Measurements from ENCODE around the gene NMNAT1. TPM values are rescaled to one million over a fixed set of nuclear protein-coding genes. Genes with fewer than 3 reads are reported as not detected.

Gene NMNAT1
- total RNA-seq (2014; rRNA removed; shearing (Covaris generic)), result 29.4 and 49.0 TPM in 2 replicates

DNA sequence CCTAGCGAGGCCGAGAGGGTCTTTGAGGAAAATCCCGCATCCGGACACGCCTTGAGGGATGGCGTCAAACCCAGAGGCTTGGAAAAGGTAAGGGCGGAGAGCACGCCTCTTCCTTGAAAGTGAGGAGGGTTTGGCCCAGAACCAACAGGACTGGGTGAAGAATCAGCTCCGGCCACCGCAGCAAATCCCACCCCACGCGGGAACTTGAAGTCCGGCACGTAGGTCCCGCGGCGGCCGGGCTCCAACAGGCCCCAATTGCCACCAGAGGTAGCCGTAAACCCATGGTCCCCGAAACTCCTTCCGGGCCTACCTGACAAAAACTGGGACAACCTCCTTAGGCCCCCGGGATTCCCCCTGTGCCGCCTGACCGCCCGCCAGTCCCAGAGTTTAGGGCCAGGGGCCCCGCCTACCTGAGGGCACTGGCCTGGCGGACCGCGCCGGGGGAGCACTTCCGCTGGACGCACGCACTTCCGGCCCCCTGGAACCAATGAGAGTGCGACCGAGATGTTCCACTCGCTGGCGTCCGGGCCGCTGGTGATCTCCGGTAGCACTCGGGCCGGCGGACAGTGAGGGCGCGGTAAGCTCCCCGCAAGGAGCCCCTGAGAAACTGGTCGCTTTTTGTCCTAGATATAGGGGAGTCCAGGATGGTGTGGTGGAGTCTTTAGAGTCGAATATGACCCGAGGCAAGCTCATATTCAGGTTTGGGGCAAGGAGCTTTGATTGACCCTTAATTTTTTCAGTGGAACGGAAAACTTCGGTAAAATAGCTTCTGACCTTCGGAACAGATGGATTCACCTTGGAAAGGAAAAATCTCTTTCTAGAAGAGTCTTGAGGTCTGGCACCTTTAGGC, at the start of gene NMNAT1, which contains the start of gene LZIC:
Gene NMNAT1, plus strand, starts transcription at position 537 of the 850 bp plus-strand sequence. CDS start 28,599 bp downstream, outside the sequence.
Gene LZIC, minus strand, starts transcription at position 453 of the 850 bp plus-strand sequence. CDS start 6,772 bp downstream, outside the sequence.
- DNase-seq (ENCODE audit: low read depth in 1 of 2, low spot score in 2 of 2), result peak; percentile 92 to 96
- peak within 1 kb of the TSS; percentile 61 for H3K4me3 ChIP-seq
- peaks cover 22% of the 10 kb centered on the region for H3K36me3 ChIP-seq
- no peaks in the 10 kb centered on the region; the same call in 1 of the 2 replicates for H3K4me1 ChIP-seq (replicated peaks)
- H3K9me3 ChIP-seq (replicated peaks), result no peaks in the 10 kb centered on the region
- H3K27ac ChIP-seq, result peak within 1 kb of the TSS; percentile 76
- no peaks in the 10 kb centered on the region for H3K27me3 ChIP-seq (replicated peaks)

DNA sequence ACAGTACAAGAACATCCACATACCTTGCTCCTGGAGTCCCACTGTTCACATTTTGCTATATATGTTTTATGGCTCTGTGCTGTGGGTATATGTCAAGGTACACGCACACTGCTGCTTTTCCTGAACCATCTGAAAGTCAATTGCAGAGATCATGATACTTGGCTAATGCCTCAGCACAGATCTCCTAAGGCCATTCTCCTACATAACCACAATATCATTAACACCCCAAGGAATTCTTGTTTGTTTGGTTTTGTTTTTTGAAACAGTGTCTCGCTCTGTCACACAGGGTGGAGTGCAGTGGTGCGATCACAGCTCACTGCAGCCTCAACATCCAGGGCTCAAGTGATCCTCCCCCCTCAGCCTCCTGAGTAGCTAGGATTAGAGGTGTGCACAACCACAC, 49.2 kb upstream of the NMNAT1 start:
- H3K27ac ChIP-seq, result peak overlapping the region; percentile 61
- no peaks in the 10 kb centered on the region for H3K27me3 ChIP-seq (replicated peaks)
- no peaks in the 10 kb centered on the region for H3K36me3 ChIP-seq
- no peak for DNase-seq (ENCODE audit: low read depth in 1 of 2, low spot score in 2 of 2)
- peaks cover 44% of the 10 kb centered on the region for H3K4me1 ChIP-seq (replicated peaks)
- no peak overlapping the region for H3K4me3 ChIP-seq
- no peaks in the 10 kb centered on the region for H3K9me3 ChIP-seq (replicated peaks)

DNA sequence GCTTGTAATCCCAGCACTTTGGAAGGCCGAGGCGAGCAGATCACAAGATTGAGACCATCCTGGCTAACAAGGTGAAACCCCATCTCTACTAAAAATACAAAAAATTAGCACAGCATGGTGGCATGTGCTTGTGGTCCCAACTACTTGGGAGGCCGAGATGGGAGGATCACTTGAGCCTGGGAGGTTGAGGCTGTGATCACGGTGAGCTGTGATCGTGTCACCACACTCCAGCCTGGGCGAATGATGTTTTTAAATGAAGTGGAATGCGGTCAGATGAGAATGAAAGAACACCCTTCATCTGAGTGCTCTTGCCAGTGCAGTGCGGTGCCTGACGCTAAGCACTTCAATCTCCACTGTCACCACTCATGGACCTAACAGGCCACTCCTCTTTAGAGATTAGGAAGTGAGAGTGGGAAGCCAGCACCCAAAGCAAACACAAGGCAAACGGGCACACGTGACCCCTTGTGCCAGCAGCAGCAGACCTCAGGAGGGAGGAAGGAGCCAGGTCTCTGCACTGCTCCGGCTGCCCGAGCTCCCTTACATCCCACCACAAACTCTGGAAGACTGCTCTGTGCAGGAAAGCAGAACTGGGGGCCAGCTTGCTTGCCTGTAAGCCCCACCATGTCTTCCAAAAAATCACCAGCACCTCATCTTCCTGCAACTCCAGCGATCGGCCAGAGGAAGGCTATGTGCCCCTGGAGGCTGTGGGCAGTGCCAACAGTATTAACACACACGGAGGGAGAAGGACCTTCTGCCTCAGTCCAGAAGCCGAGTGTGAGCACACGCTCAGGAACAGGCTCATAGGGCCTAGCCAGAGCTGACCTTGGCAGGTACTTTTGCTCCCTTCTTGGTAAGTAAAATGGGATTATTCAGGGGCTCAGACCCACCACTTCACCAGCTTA, 42.9 kb upstream of the NMNAT1 start:
- no peak overlapping the region for H3K4me3 ChIP-seq
- H3K4me1 ChIP-seq (replicated peaks), result peaks cover 9% of the 10 kb centered on the region
- H3K27ac ChIP-seq, result no peak overlapping the region
- H3K9me3 ChIP-seq (replicated peaks), result no peaks in the 10 kb centered on the region
- no peak for DNase-seq (ENCODE audit: low read depth in 1 of 2, low spot score in 2 of 2)
- no peaks in the 10 kb centered on the region for H3K27me3 ChIP-seq (replicated peaks)
- H3K36me3 ChIP-seq, result no peaks in the 10 kb centered on the region

DNA sequence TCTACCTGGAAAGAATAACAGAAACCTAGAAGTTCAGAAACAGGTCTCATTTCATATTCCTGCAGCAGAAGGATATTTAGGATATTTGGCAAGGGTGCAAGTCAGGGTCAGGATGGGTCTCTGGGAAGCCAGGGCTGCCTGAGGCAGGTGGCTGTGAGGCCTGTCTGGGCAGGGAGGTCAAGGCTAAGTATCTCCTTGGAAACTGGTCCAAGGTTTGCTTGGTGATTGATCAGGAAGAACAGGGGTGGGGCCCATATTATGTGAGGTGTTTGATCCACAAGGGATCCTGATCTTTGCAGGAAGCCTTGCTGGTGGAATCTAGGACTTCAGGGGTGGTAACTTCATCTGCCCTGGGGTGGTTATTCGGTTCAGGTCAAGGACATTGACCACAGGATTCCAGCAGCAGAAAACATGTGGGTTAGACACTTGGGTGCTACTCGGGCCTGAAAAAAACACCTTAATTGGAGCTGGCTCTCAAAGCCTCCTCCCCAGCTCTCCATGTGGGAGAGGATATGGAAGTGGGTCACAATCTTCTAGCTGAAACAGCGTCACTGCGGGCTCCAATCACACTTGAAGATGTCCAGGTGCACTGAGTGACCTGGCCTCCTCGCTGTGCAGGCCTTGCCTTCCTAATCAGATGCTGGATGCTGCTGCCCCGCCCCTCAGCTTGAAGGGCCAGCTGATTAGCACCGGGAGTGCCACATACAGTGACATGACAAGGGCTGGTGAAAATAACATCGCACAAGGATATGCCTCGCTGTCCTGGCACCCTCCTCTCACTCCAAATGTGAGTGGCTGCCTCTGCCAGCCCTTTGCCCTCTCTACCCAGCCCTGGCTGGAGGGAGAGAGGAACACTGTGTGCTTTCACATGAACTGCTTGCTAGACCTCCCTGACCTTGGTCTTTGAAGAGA, 41.9 kb upstream of the NMNAT1 start:
- Histone ChIP-seq H3K27ac (no peak overlapping the region), H3K4me1 (replicated peaks) (peaks cover 9% of the 10 kb centered on the region), H3K36me3 (no peaks in the 10 kb centered on the region), H3K27me3 (replicated peaks) (no peaks in the 10 kb centered on the region), H3K4me3 (no peak overlapping the region), H3K9me3 (replicated peaks) (no peaks in the 10 kb centered on the region)
- no peak for DNase-seq (ENCODE audit: low read depth in 1 of 2, low spot score in 2 of 2)

DNA sequence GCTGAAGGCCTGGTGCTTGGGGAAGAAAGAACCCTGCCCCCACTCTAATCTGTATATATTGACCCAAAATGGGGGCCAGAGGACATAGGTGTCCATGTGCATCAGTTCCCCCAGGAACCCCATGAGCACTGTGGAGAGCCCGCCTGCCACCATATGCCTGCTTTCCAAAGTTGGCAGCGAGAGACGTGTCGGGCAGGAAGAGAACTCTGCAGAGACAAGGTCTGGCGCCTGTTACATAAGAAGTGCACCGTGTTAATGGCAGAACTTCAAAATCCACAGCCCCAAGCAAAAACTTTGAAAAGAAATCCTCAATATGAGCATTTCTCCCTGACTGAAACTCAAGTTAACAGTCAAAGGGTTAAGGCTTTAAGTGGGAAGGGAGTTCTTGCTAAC, 41.2 kb upstream of the NMNAT1 start:
- H3K9me3 ChIP-seq (replicated peaks), result no peaks in the 10 kb centered on the region
- no peak for DNase-seq (ENCODE audit: low read depth in 1 of 2, low spot score in 2 of 2)
- no peaks in the 10 kb centered on the region for H3K27me3 ChIP-seq (replicated peaks)
- H3K27ac ChIP-seq, result no peak overlapping the region
- peaks cover 9% of the 10 kb centered on the region for H3K4me1 ChIP-seq (replicated peaks)
- no peak overlapping the region for H3K4me3 ChIP-seq
- H3K36me3 ChIP-seq, result no peaks in the 10 kb centered on the region

DNA sequence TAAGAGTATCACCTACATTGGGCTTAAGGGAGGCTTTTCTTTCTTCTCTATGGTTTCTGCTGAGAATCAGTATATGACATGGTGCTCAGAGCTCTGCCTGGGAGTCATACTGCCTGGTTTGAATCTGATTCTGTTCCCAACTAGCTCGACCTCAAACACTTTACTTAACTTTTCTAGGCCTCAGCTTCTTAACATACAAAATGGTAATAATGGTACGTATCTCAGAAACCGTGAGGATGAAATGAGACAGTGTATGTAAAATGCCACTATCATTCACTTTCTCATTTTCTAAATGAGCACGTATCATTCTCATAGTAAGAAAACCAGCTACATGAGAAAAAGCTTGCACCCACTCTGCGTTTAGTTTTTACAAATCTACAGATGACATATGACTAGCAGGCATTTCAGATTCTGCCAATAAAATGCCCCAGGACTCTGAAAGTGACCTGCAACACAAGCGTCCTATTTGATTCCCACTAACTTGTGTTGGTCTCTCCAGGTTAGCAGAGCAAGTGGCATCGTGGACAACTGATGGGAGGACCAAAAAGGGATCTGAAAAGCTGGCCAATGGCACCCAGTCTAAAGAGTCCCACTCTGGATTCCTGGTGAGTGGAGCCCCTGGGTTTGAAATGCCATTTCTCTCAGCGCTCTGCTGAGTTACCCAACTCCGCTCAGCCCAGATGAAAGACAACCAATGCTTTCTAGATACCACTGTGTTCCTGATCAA, 39.3 kb upstream of the NMNAT1 start:
- H3K36me3 ChIP-seq, result no peaks in the 10 kb centered on the region
- H3K27me3 ChIP-seq (replicated peaks), result no peaks in the 10 kb centered on the region
- peaks cover 13% of the 10 kb centered on the region for H3K4me1 ChIP-seq (replicated peaks)
- no peak for DNase-seq (ENCODE audit: low read depth in 1 of 2, low spot score in 2 of 2)
- H3K4me3 ChIP-seq, result no peak overlapping the region
- H3K9me3 ChIP-seq (replicated peaks), result no peaks in the 10 kb centered on the region
- no peak overlapping the region for H3K27ac ChIP-seq

DNA sequence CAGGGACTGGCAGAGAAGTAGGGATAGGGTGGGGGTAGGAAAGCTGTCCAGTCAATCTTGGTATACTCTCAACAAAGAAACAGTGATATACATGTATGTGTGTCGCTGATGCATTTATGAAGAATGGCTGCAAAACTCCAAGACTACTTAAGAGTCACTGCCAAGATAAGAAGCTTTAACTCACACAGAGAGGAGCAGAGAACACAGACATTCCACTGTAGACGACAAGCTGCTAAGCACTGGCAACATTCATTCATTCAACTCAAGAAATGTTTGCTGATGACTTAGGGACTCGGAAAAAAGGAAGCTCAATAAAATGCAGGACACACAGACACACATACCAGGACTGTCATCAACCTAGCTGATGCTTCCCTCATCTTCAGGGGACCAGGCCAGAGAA, 38.7 kb upstream of the NMNAT1 start:
- Histone ChIP-seq H3K4me3 (no peak overlapping the region), H3K36me3 (no peaks in the 10 kb centered on the region), H3K9me3 (replicated peaks) (no peaks in the 10 kb centered on the region), H3K27ac (no peak overlapping the region), H3K4me1 (replicated peaks) (peaks cover 19% of the 10 kb centered on the region), H3K27me3 (replicated peaks) (no peaks in the 10 kb centered on the region)
- DNase-seq (ENCODE audit: low read depth in 1 of 2, low spot score in 2 of 2), result no peak

DNA sequence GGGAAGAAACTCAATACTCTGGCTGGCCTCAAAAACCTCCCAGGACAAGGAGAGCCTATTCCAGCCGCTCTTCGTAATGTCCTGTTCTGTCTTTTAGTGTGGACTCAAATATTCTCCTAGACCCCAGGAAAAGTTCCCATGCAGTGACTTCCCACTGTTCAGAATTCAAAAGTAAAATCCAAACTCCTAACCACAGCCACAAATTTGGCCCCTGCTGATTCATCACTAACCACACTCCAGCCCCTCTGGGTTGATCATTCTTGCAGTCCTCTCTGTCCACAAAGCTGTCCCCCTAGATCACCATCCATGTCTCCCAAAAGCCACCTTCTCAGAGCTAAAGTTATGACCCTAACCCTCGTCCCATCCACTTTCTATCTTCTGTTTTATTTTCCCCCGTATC, 38.3 kb upstream of the NMNAT1 start:
- no peaks in the 10 kb centered on the region for H3K27me3 ChIP-seq (replicated peaks)
- H3K36me3 ChIP-seq, result no peaks in the 10 kb centered on the region
- H3K9me3 ChIP-seq (replicated peaks), result no peaks in the 10 kb centered on the region
- H3K4me3 ChIP-seq, result no peak overlapping the region
- no peak for DNase-seq (ENCODE audit: low read depth in 1 of 2, low spot score in 2 of 2)
- H3K4me1 ChIP-seq (replicated peaks), result peaks cover 20% of the 10 kb centered on the region
- H3K27ac ChIP-seq, result no peak overlapping the region

DNA sequence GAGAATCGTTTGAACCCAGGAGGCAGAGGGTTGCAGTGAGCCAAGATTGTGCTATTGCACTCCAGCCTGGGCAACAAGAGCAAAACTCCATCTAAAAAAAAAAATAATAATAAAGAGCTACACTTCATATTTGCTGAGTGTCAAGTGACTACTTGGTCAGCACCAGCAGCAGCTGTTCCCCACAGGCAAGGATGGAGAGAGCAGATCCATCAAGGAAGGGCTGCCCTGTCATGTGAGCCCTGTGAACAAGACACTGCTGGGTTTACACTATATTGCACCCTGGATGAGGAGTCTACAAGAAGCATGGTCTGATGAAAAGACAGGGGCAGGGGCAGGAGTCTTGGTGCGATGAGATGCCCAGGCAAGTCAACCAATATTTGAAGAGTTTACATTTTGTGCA, 36.8 kb upstream of the NMNAT1 start:
- peaks cover 25% of the 10 kb centered on the region for H3K4me1 ChIP-seq (replicated peaks)
- no peaks in the 10 kb centered on the region for H3K36me3 ChIP-seq
- no peaks in the 10 kb centered on the region for H3K9me3 ChIP-seq (replicated peaks)
- no peaks in the 10 kb centered on the region for H3K27me3 ChIP-seq (replicated peaks)
- H3K4me3 ChIP-seq, result no peak overlapping the region
- DNase-seq (ENCODE audit: low read depth in 1 of 2, low spot score in 2 of 2), result no peak
- H3K27ac ChIP-seq, result no peak overlapping the region

DNA sequence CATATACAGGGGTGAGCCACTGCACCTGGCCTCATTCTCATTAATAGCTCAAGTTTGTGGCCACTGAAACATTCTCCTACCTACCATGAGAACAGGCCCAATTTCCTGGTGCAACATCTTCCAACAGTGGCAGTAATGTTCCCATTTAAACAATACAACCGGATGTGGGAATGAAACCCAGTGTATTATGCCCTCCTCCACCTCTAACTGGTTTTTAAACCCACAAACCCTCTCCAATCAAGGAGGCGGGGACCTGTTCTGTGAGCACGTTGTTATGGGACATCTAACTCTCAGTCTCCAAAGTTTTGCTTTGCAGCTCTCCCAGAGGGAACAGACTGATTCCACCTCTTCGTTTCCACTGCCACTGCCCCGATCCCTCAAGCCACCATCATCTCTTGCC, 35.8 kb upstream of the NMNAT1 start:
- Histone ChIP-seq H3K36me3 (no peaks in the 10 kb centered on the region), H3K27me3 (replicated peaks) (no peaks in the 10 kb centered on the region), H3K27ac (no peak overlapping the region), H3K9me3 (replicated peaks) (no peaks in the 10 kb centered on the region), H3K4me1 (replicated peaks) (peaks cover 26% of the 10 kb centered on the region), H3K4me3 (no peak overlapping the region)
- DNase-seq (ENCODE audit: low read depth in 1 of 2, low spot score in 2 of 2), result no peak

DNA sequence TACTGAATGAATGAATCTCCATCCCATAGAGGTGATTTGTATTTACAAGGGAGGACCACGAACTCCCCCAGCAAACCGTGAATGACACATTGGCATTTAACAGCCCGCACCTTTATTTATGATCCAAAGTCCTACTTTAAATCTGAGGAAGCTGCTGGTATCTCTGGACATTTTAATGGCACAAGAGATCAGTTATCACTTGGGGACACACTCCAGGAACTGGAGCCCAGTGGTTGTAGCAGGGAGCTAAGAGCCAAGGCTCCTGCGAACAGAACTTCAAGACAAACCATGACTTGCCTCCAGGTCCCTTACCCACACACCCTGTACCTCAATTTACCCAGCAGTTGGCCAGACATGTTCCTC, 34.4 kb upstream of the NMNAT1 start:
- H3K27ac ChIP-seq, result no peak overlapping the region
- H3K36me3 ChIP-seq, result no peaks in the 10 kb centered on the region
- no peak for DNase-seq (ENCODE audit: low read depth in 1 of 2, low spot score in 2 of 2)
- H3K4me1 ChIP-seq (replicated peaks), result peaks cover 26% of the 10 kb centered on the region
- no peaks in the 10 kb centered on the region for H3K9me3 ChIP-seq (replicated peaks)
- peak overlapping the region; percentile 81 for H3K4me3 ChIP-seq
- no peaks in the 10 kb centered on the region for H3K27me3 ChIP-seq (replicated peaks)

DNA sequence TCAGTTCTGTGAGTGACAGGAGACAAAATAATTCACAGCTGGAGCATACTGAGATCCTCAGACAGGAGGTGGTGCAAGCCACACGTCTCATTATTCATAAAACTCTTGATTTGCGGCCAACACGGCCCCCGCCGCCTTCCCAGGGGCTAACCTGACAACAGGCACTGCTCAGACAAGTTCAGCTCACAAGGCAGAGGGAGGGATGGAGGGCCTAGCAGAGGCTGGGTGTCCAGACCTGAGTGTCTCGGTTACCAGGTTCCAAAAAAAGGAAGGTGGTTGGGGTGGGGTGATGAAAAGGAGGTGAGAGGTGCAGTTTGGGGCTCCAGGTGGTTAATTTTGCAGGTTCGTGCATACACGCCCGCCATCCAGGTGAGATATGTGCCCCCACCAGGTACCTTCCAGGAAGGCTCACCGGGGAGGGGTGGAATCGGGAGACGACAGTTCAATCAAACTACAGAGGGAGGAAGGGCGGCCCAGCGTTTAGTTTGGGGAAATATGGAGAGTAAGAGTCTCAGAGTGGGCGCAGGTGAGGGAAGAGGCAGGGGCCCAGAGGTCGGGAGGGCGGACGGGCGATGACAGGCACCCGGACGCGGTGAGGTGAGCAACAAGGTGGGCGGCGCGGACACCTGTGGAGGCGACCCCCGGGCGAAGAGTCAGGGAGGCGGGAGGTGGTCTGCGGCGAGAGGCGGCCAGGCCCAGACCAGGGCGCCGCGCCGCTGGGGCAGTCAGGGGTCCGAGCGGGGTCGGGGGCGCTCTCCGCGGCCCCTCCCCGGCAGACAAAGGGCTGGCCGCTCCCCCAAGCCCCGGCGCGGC, 33.8 kb upstream of the NMNAT1 start:
- Histone ChIP-seq H3K4me3 (peak overlapping the region; percentile 81), H3K36me3 (no peaks in the 10 kb centered on the region), H3K9me3 (replicated peaks) (no peaks in the 10 kb centered on the region), H3K4me1 (replicated peaks) (peaks cover 26% of the 10 kb centered on the region), H3K27me3 (replicated peaks) (no peaks in the 10 kb centered on the region), H3K27ac (peak overlapping the region; percentile 35; the same call in 1 of the 2 replicates)
- DNase-seq (ENCODE audit: low read depth in 1 of 2, low spot score in 2 of 2), result no peak
